GM10248 (cell line): ENCODE results near the gene KDM6B.

Experiments used
- CTCF ChIA-PET: fragments of 300-600 bp; sonication (Branson Sonifier 250); formaldehyde crosslinking; extraction: SDS; loops from one replicate; lab custom pipeline; 2021; ENCODE audit warnings: antibody characterized with exemption; lab: Yijun Ruan, JAX
- POLR2A ChIA-PET: fragments of 350-650 bp; sonication (Branson Sonifier 250); formaldehyde crosslinking; extraction: SDS; loops from one replicate; lab custom pipeline; 2020; ENCODE audit warnings: antibody characterized with exemption; lab: Yijun Ruan, JAX
- DNase-seq: peaks from one replicate; pipeline ENCODE4 v3.0.0; 2012; ENCODE audit errors: extremely low spot score
- TF ChIP-seq, protein P1 (sequence below): IDR thresholded peaks from 2 replicates; pipeline ENCODE4 v1.5.1; 2012; ENCODE audit warnings: mild to moderate bottlenecking, low read depth; ENCODE audit errors: extremely low read depth, missing control alignments, control extremely low read depth

The KDM6B gene

DNA sequence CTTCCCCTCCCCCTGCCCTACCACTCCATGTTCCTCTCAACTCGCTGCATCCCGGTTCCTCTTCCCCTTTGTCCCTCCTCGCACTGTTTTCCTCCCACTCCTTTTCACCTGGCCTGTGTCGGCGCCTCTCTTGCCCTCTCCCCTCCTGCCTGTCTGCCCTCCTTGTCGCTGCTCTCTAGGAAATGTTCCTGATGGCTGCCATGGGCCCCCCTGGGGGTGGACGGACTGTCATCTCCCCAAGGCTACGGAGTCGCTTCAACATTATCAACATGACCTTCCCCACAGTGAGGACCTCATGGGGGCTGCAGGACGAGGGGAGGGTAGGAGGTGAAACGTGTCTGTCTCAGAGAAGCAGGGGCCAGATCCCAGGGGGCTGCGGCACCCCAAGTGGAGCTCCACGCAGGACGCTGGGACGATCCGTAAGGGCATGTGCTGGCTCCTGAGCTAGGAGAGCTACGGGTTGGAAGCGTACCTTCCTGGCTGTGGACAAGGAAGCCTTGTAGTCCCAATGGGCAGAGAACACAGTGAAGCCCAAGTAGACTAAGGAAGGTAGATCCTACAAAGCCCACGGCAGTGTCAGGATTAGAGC, 39.8 kb upstream of the KDM6B start:
- TF ChIP-seq, protein P1, sequence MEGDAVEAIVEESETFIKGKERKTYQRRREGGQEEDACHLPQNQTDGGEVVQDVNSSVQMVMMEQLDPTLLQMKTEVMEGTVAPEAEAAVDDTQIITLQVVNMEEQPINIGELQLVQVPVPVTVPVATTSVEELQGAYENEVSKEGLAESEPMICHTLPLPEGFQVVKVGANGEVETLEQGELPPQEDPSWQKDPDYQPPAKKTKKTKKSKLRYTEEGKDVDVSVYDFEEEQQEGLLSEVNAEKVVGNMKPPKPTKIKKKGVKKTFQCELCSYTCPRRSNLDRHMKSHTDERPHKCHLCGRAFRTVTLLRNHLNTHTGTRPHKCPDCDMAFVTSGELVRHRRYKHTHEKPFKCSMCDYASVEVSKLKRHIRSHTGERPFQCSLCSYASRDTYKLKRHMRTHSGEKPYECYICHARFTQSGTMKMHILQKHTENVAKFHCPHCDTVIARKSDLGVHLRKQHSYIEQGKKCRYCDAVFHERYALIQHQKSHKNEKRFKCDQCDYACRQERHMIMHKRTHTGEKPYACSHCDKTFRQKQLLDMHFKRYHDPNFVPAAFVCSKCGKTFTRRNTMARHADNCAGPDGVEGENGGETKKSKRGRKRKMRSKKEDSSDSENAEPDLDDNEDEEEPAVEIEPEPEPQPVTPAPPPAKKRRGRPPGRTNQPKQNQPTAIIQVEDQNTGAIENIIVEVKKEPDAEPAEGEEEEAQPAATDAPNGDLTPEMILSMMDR: no peak
- ChIA-PET CTCF (no interaction called here), POLR2A (no interaction called here)
- no peak for DNase-seq

DNA sequence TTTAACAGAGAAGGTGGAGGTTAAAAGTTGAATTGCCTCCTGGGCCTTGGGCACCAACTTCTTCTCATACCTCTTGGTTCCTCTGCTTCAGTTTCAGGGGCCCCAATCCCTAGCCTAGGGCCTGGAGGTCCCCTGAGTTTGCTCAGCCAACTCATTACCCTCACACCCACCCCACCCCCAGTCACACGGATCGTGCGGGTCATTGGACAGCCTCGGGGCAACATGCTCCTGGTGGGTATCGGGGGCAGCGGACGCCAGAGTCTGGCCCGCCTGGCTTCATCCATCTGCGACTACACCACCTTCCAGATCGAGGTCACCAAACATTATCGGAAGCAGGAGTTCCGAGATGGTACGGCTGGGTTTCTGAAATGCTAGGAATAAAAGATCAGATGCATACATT, 36.0 kb upstream of the KDM6B start:
- TF ChIP-seq, protein P1: no peak
- POLR2A ChIA-PET: no interaction called here
- CTCF ChIA-PET: interaction anchor here (1.2 kb wide), 1 partner anchor 18 kb away, joined by 3 read pairs; no protein-coding TSS in a partner anchor
- DNase-seq: no peak

DNA sequence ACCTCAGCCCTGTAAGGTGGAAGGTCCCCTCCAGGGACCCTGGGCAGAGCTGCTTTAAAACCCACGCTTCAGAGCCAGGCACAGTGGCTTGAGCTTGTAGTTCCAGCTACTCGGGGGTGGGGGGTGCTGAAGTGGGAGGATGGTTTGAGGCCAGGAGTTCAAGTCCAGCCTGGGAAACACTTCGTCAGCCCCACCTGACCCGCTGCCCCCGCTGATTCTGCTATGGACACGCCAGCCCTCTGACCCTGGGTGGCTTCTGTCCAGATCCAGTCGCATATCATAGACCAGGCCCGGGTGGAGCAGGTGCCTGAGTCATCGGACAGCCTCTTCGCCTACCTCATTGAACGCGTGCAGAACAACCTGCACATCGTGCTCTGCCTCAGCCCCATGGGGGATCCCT, 35.2 kb upstream of the KDM6B start:
- CTCF ChIA-PET: interaction anchor here (0.7 to 1.2 kb wide), 2 partner anchors 19 to 54 kb away, joined by 3 read pairs; no protein-coding TSS in a partner anchor
- no peak for DNase-seq
- TF ChIP-seq, protein P1: no peak
- POLR2A ChIA-PET: no interaction called here

DNA sequence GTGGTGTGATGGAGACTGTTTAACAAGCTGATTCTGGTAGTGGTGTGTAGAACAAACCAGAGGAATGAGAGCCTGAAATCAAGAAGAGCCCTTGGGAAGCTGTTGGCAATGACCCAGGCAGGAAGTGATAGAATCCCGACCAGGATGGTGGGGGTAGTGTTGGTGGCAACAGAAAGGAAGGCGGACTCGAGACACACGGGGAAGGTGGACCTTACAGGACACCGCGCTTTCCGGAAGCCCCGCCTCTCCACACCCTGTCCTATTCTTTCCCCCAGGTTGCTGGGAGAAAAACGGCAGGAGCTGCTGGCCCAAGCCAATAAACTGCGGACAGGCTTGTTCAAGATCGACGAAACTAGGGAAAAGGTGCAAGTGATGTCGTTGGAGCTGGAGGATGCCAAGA, 30.0 kb upstream of the KDM6B start:
- TF ChIP-seq, protein P1: no peak
- ChIA-PET POLR2A (no interaction called here), CTCF (no interaction called here)
- no peak for DNase-seq

DNA sequence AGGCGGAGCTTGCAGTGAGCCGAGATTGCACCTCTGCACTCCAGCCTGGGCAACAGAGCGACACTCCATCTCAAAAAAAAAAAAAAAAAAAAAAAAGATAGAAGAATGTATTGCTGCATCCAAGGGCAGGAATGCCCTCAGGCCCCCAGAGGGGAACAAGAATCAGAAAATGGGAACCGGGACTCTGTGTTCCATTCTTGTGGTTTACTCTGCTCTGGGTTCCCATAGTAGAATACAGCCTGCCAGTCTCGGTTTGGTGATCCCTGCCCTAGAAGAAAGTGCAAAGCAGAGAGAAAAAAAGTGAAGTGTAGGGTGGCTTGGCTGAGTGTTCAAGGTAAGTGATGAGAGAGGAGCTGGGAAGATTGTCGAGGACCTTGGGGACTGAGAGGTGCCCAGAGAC, 27.4 kb upstream of the KDM6B start:
- no peak for DNase-seq
- ChIA-PET CTCF (no interaction called here), POLR2A (no interaction called here)
- TF ChIP-seq, protein P1: no peak

DNA sequence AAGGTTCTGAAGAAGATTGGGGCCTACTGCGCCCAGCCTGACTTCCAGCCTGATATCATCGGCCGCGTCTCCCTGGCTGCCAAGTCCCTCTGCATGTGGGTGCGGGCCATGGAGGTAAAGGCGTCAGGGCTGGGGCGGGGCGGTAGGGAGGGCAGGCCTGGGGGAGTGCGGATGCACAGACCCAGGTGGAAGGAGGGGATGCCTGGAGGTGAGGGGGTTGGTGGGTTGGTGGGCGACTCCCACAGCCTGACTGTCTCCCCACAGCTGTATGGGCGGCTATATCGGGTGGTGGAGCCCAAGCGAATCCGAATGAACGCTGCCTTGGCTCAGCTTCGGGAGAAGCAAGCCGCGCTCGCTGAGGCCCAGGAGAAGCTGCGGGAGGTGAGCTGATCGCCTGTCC, 26.8 kb upstream of the KDM6B start:
- ChIA-PET POLR2A (no interaction called here), CTCF (no interaction called here)
- TF ChIP-seq, protein P1: no peak
- no peak for DNase-seq
